GM06990 (cell line): ENCODE data around the gene CDK2AP2.

Experiments used
- DNase-seq: peaks from one replicate; pipeline ENCODE4 v3.0.0-alpha.2; 2011; ENCODE audit not compliant: insufficient read length; ENCODE audit errors: extremely low read depth
- H3K27me3 ChIP-seq: replicated peaks from 2 replicates; pipeline ENCODE4 v1.6.0; 2011; ENCODE audit warnings: low read length; ENCODE audit not compliant: control insufficient read depth, insufficient read depth
- H3K36me3 ChIP-seq: 2 replicates; pipeline ENCODE4 v1.5.1; 2011; ENCODE audit warnings: low read length; ENCODE audit not compliant: control insufficient read depth, insufficient read depth
- H3K4me3 ChIP-seq: replicated peaks from 2 replicates; pipeline ENCODE4 v1.5.1; 2011; ENCODE audit warnings: low read depth, mild to moderate bottlenecking, control low read depth, low read length
- TF ChIP-seq, protein P1 (sequence below): IDR thresholded peaks from 2 replicates; pipeline ENCODE4 v1.5.1; 2011; ENCODE audit warnings: low read length, control low read depth, mild to moderate bottlenecking, inconsistent platforms; ENCODE audit not compliant: insufficient read depth, poor library complexity, severe bottlenecking

Gene CDK2AP2

DNA sequence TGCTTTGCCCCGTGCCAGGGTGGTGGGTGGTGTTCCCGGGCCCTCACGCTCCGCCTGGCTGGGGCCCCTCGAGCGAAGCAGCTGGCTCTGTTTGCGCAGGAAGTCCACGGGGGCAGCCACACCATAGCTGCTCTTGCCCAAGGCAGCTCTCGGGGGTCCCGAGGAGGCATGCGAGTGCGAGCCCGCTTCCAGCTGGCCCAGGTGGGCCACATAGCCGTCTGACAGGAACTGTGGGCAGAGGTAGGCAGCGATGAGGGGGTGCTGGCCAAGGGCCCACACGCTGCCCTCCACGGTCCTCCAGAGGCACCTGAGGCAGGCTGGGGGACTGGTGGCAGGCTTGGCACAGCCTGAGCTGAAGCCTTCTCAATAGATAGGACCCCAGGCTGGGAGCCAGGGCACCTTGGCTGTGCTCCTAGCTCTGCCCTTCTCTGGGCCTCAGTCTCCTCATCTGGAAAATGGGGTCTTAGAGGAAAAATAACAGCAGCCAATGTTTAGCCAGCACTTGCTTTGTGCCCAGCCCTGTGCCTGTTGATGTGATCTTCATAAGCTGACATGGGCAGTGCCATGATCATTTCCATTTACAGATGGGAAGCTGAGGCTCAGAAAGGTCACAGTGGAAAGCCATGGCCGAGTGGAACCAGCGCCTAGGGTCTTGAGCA is 15.8 kb downstream of the CDK2AP2 start:
- TF ChIP-seq, protein P1, sequence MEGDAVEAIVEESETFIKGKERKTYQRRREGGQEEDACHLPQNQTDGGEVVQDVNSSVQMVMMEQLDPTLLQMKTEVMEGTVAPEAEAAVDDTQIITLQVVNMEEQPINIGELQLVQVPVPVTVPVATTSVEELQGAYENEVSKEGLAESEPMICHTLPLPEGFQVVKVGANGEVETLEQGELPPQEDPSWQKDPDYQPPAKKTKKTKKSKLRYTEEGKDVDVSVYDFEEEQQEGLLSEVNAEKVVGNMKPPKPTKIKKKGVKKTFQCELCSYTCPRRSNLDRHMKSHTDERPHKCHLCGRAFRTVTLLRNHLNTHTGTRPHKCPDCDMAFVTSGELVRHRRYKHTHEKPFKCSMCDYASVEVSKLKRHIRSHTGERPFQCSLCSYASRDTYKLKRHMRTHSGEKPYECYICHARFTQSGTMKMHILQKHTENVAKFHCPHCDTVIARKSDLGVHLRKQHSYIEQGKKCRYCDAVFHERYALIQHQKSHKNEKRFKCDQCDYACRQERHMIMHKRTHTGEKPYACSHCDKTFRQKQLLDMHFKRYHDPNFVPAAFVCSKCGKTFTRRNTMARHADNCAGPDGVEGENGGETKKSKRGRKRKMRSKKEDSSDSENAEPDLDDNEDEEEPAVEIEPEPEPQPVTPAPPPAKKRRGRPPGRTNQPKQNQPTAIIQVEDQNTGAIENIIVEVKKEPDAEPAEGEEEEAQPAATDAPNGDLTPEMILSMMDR, result no peak
- H3K36me3 ChIP-seq, result peaks cover 51% of the 10 kb centered on the region
- DNase-seq, result peak; percentile 11
- H3K4me3 ChIP-seq, result no peak overlapping the region
- no peaks in the 10 kb centered on the region for H3K27me3 ChIP-seq

DNA sequence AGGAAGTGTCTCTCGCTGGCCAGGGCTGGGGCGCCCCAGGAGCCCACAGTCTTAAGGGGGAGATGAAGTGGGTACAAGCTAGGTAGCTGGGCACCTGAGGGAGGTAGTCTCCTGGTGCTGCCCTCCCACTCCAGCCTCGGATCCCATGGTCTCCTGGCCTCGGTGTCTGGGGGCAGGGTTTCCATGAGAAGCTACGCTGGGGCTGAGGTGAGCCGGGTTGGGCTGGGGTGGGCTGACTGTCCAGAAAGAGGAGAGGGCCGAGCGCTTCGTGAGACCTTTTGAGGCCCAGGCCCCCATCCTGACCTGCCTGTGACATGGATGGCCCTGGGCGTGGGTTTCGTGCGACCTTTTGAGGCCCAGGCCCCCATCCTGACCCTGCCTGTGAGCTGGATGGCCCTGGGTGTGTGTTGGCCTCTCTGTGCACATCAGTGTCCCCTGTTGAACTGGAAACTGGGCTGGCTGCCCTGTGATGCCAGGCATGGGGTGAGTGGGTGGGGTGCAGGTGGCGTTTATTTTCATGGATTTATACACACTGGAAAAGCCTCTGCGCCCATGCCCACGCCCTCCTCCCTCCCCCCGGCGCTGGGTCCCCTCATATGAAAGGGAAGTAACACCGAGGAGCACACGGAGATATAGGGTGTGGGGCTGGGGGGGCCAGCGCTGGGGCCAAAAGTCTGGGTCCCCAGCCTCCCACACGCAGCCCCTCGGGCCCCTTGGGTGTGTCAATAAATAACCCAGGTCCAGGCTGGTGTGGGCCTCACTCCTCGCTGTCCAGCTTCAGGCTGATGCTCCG is 16.5 kb downstream of the CDK2AP2 start:
- Histone ChIP-seq H3K27me3 (no peaks in the 10 kb centered on the region), H3K4me3 (no peak overlapping the region), H3K36me3 (peaks cover 47% of the 10 kb centered on the region)
- TF ChIP-seq, protein P1, result no peak
- DNase-seq, result peak; percentile 10

DNA sequence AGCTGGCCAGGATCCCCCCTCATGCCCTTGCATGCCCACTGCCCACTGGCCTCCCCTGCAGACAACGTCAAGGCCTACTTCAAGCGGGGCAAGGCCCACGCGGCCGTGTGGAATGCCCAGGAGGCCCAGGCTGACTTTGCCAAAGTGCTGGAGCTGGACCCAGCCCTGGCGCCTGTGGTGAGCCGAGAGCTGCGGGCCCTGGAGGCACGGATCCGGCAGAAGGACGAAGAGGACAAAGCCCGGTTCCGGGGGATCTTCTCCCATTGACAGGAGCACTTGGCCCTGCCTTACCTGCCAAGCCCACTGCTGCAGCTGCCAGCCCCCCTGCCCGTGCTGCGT is 17.3 kb downstream of the CDK2AP2 start:
- H3K36me3 ChIP-seq, result peaks cover 42% of the 10 kb centered on the region
- H3K4me3 ChIP-seq, result no peak overlapping the region
- TF ChIP-seq, protein P1, result no peak
- H3K27me3 ChIP-seq, result no peaks in the 10 kb centered on the region
- DNase-seq, result peak; percentile 15

DNA sequence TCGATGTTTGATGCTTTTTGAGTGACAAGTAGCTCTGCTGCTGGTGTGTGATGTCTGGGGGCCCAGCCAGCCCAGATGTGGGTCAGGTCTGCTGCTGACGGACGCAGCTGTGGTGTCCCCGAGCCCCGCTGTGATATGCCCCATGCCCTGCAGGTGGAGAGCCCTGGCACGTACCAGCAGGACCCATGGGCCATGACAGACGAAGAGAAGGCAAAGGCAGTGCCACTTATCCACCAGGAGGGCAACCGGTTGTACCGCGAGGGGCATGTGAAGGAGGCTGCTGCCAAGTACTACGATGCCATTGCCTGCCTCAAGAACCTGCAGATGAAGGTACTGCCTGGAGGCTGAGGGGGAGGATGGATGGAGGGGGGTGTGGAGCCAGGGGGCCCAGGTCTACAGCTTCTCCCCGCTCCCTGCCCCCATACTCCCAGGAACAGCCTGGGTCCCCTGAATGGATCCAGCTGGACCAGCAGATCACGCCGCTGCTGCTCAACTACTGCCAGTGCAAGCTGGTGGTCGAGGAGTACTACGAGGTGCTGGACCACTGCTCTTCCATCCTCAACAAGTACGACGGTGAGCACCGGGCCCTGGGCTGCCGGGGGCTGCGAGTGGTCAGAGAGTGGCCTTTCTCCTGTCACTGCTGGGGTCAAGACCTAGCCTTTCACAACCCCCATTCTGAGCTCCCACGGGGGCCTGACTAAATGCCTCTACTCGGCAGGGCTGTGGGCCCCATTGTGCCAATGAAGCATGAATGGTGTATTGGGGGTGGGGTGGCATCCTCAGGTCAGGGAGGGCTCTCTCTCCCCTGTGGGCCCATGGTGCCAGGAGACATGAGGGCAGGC is 17.9 kb downstream of the CDK2AP2 start:
- peaks cover 36% of the 10 kb centered on the region for H3K36me3 ChIP-seq
- no peaks in the 10 kb centered on the region for H3K27me3 ChIP-seq
- DNase-seq, result peak; percentile 18
- H3K4me3 ChIP-seq, result no peak overlapping the region
- TF ChIP-seq, protein P1, result no peak

DNA sequence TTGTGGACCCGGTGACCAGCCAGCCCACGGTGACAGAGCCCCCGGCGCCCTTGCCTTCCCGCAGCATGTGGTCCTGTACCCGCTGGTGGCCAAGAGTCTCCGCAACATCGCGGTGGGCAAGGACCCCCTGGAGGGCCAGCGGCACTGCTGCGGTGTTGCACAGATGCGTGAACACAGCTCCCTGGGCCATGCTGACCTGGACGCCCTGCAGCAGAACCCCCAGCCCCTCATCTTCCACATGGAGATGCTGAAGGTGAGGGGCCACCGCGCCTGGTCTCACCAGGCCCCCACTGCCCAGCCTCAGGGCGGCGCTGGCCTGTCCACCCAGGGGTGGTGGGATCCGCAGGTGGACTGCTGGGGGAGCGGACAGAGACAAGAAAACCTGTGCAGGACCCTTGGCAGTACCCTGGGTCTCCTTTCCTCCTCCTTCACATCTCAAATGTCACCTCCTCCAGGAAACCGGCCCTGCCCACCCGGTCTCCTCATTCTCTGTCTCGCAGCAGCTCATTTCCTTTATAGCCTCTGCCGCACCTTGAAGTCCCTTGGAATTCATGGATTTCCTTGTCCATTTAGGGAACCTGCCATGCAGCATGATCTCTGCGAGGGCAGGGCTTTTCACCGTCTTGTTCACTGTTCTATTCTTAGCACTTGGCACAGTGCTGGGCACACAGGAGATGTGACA is 18.6 kb downstream of the CDK2AP2 start:
- TF ChIP-seq, protein P1, result no peak
- H3K27me3 ChIP-seq, result no peaks in the 10 kb centered on the region
- DNase-seq, result peak; percentile 14
- H3K36me3 ChIP-seq, result peaks cover 33% of the 10 kb centered on the region
- no peak overlapping the region for H3K4me3 ChIP-seq
